ENCODE data around the gene KLF11.

KLF11 gene

DNA sequence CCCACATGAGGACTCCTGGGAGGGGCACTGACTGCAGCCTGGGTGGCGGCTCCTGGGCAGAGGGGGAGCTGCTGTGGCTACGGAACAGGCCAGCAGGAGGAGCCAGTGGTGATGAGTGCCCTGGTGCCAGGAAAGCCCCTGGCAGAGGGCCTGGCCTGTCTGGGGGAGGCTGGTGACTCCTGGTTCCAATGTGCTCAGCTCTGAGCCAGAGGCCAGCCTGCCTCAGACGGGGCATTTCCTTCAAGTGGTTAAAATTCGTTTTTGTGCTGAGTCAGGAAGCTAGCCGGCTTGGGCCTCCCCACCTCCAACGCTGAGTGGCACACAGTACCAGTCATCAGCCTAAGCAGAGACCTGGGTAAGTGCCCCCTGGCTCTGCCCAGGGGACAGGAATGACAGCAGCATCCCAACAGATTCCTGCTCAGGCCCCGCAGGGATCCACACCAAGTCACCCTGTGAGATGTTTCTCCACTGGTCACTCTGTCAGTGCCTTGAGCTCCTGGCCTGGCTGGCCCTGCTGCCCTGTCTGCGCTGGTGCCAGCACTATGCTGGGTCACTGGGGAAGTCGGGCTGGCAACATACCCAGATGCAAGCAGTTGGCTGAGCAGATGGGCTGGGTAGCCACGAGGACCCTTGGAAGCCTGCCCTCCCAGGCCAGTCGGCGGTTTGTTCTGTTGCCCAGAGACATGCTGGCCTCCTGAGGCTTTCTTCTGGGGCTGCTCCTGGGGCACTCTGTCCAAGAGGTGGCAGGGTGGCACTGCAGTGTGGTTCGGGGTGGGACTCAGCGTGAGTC lies 7.1 kb upstream of the KLF11 start:
- H3K36me3 ChIP-seq (ENCODE audit: insufficient read depth, low read length), result no peaks in the 10 kb centered on the region; the same call in 1 of the 2 replicates
- H3K9ac ChIP-seq (ENCODE audit: low read depth, low read length), result no peak overlapping the region
- H3K4me1 ChIP-seq (ENCODE audit: insufficient read depth, low read length), result no peaks in the 10 kb centered on the region
- no peaks in the 10 kb centered on the region for H3K9me3 ChIP-seq (ENCODE audit: control insufficient read depth, insufficient read depth, low read length)

DNA sequence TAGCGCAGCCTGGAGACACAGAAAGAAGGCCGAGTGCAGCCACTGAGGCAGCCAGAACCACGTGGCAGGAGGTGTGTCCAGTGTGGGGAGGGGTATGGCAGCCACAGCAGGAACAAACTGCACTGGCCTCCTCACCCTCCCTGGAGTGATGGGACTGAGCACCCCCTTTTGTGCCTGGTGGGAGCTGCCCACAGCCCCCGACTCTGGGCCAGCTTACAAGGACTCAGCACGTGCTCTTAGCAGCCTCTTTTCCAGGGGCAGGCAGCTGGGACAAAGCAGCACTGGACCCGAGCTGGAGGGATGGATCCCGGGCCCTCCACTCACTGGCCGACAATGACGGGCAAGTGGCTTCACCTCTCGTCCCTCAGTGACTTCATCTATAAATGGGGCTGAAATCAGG lies 5.2 kb upstream of the KLF11 start:
- Histone ChIP-seq H3K9ac (ENCODE audit: low read depth, low read length) (no peak overlapping the region), H3K36me3 (ENCODE audit: insufficient read depth, low read length) (no peaks in the 10 kb centered on the region; the same call in 1 of the 2 replicates), H3K9me3 (ENCODE audit: control insufficient read depth, insufficient read depth, low read length) (no peaks in the 10 kb centered on the region), H3K4me1 (ENCODE audit: insufficient read depth, low read length) (no peaks in the 10 kb centered on the region)

DNA sequence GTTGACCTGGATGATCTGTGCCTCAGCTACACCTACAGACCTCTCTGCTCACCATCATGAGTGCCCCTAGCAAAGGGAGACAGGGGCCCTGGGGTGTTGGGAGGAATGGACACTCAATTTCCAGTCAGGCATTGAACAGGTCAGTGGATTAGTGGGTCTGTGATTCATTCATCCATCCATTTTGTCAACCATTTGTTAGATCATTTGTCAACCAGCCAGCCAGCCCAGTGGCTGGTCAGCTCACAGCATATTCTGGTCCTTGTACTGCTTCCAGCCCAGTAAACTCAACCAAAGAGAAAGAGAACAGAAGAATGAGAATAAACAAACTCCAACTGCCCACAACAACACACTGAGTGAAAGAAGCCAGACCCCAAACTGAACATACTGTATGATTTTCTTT lies 4.6 kb upstream of the KLF11 start:
- H3K36me3 ChIP-seq (ENCODE audit: insufficient read depth, low read length), result no peaks in the 10 kb centered on the region; the same call in 1 of the 2 replicates
- no peak overlapping the region for H3K9ac ChIP-seq (ENCODE audit: low read depth, low read length)
- H3K9me3 ChIP-seq (ENCODE audit: control insufficient read depth, insufficient read depth, low read length), result no peaks in the 10 kb centered on the region
- no peaks in the 10 kb centered on the region for H3K4me1 ChIP-seq (ENCODE audit: insufficient read depth, low read length)

DNA sequence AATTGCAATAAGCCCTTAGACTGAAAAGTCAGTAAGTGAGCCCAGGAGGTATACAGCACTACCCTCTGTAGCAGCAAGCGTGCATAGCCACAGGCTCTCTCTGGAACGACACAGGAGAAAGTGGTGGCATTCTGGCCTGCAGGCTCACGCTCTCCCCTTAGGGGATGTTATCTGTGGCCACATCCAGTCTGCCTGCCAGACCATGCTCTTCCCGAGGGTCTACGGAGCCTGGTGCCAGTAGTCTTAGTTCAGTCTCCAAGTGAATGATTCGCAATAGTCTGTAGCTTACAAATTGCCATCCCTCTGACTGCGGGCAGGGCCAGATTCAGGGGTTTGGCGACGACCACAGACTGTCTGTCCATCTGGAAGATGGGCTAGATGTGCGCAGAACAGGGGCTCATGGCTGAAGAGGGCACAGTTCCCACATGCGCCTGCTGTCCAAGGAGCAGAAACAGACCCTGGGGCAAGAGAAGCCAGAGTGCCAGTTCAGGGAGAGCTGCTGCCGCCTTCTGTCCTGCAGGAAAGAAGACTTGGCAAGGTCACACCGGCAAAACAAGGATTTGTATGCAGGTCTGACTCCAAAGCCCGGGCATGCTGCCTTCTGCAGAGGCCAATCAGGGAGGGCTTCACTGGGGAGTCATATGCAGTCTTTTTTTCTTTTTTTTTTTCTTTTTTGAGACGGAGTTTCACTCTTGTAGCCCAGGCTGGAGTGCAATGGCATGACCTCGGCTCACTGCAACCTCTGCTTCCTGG lies 3.5 kb upstream of the KLF11 start:
- H3K36me3 ChIP-seq (ENCODE audit: insufficient read depth, low read length), result no peaks in the 10 kb centered on the region; the same call in 1 of the 2 replicates
- H3K4me1 ChIP-seq (ENCODE audit: insufficient read depth, low read length), result no peaks in the 10 kb centered on the region
- H3K9me3 ChIP-seq (ENCODE audit: control insufficient read depth, insufficient read depth, low read length), result no peaks in the 10 kb centered on the region
- H3K9ac ChIP-seq (ENCODE audit: low read depth, low read length), result no peak overlapping the region

DNA sequence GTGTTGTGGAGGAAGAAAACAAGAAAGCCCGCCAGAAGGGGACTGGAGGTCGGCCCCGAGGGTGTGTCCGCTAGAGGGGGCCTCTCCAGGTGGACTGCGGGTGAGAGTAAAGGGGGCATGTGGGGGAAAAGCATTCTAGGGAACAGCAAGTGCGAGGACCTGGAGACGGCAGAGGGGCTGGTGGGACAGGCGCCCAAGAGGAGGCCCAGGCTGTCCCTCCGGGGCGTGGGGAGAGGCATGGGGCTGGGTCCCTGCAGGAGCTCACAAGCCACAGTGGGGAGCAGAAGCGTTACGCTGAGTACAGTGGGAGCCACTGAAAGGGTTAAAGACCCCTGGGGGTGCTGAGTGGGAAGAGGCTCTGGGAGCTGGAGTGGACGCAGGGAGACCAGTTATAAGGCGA lies 1.6 kb upstream of the KLF11 start:
- Histone ChIP-seq H3K36me3 (ENCODE audit: insufficient read depth, low read length) (no peaks in the 10 kb centered on the region; the same call in 1 of the 2 replicates), H3K9ac (ENCODE audit: low read depth, low read length) (no peak overlapping the region; the same call in none of the 2 replicates), H3K9me3 (ENCODE audit: control insufficient read depth, insufficient read depth, low read length) (no peaks in the 10 kb centered on the region), H3K4me1 (ENCODE audit: insufficient read depth, low read length) (no peaks in the 10 kb centered on the region)

DNA sequence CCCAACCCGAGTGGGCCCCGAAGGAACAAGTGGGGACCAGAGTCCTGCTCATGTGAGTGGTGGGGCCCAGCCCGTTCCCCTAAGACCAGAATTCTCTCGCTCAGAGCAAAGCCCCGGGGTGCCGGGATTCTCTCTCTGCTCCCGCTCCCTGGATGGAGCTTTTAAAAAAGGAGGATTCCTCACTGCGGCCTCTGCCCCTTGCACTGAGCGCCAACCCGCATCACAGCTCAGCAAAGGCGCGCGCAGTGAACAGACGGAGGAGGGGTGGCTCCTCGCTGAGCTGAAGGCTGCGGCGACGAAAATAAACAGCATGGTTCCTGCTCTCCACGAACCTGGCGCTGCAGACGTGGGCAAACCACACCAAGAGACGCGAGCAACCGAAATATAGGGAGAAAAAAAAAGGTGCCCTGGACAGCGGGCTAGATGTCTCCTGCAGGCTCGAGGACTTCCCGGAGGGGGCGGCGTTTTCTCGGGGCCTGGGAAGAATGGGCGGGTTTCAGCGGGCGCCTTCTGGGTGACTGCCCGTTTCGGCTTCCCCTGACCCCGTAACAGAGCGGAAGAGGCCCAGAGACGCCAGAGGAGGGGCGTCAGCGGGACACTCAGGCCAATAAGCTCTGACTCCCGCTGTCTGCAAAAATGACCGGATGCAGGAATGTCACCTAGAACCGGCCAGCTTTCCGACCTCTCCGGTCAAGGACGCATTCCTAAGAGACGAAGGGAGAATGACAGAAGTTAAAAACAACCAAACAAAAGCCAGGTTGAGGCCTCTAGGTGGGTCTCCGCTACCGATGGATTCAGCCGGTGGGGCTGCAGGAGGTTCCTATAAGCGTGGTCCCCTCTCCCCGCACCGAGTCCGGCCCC lies 819 bp upstream of the KLF11 start:
- no peaks in the 10 kb centered on the region for H3K36me3 ChIP-seq (ENCODE audit: insufficient read depth, low read length)
- peak overlapping the region; percentile 67 for H3K9ac ChIP-seq (ENCODE audit: low read depth, low read length)
- no peaks in the 10 kb centered on the region for H3K9me3 ChIP-seq (ENCODE audit: control insufficient read depth, insufficient read depth, low read length)
- H3K4me1 ChIP-seq (ENCODE audit: insufficient read depth, low read length), result no peaks in the 10 kb centered on the region

DNA sequence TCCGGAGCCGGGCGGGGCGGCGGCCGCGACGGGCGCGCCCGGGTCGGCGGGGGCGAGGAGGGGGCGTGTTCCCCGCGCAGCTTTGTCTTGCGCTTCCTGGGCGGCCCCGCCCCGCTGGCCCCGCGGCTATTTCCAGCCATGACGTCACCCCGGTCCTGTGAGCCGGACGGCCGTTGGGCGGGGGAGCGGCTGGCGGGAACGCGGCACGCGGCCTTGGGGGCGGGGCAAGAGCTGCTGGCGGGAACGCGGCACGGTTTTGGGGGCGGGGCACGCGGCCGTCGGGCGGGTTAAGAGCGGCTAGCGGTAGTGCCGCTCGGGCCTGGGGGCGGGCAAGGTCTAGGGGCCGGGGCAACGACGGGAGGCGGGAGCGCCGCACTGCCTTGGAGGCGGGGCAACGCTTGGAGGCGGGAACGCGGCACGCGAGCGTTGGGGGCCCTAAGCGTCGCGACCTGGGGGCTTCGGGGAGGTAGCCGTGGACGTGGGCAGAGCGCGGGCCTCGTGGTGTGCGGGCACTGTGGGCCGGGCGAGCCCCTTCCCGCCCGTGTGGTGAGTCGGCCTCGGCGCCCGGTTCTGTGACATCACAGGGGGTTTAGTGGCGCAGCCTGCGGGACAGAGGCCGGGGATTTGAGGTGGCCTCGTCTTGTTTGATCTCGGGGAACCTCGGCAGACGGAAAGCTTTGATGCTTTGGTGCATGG lies 704 bp downstream of the KLF11 start:
- H3K4me1 ChIP-seq (ENCODE audit: insufficient read depth, low read length), result no peaks in the 10 kb centered on the region
- H3K9ac ChIP-seq (ENCODE audit: low read depth, low read length), result peak overlapping the region; percentile 38; the same call in 1 of the 2 replicates
- no peaks in the 10 kb centered on the region for H3K36me3 ChIP-seq (ENCODE audit: insufficient read depth, low read length)
- no peaks in the 10 kb centered on the region for H3K9me3 ChIP-seq (ENCODE audit: control insufficient read depth, insufficient read depth, low read length)

DNA sequence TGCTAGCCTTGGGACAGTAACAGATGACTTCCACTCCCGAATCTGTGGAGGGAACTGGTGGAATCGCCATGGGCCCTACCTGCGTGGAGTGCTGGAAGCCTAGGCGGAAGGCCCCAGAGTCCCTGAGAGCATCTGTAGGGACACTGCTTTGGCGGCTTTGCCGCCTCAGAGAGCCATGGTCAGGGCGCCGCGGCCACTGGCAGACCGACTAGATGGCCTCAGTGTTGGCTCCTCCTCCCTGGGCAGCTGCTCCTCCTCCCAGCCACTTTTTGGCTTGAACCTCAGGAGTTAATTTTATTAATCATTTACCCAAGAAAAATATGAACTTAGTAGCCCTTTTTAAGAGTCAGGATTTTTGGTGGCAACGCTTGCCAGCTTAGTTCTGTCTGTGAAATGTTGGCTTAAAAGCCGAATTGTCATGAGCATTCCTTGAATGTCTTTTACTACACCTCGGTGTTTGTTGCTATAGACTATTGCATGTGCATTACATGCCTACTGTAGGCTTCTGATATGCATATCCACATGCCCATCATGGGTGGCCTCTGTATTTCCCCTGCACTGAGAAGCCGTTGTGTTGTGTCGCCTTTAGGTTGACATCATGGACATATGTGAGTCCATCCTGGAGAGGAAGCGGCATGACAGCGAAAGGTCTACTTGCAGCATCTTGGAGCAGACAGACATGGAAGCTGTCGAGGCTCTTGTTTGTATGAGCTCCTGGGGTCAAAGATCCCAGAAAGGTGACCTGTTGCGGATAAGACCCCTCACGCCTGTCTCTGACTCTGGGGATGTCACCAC lies 2.4 kb downstream of the KLF11 start:
- Histone ChIP-seq H3K4me1 (ENCODE audit: insufficient read depth, low read length) (no peaks in the 10 kb centered on the region), H3K9ac (ENCODE audit: low read depth, low read length) (no peak overlapping the region), H3K36me3 (ENCODE audit: insufficient read depth, low read length) (no peaks in the 10 kb centered on the region), H3K9me3 (ENCODE audit: control insufficient read depth, insufficient read depth, low read length) (no peaks in the 10 kb centered on the region)

DNA sequence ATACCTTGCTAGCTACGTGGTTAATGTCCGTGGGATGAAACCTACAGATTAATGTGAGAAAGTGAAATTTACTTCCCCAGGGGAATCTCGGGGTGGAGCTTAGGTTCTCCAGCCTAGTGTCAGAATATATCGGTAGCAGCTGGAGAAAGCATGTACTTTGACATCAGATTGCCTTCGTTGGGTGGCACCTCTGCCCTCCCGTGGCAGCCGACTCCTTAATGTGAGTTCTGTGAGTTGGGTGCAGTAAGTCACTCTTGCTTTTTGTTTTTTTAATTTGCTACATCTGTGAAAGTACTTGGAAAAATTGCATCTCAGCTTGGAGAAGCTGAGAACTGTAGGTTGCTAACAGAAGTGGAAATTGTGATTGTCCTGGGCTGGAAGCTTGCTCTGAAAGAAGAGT lies 3.6 kb downstream of the KLF11 start:
- H3K36me3 ChIP-seq (ENCODE audit: insufficient read depth, low read length), result no peaks in the 10 kb centered on the region
- H3K9me3 ChIP-seq (ENCODE audit: control insufficient read depth, insufficient read depth, low read length), result no peaks in the 10 kb centered on the region
- H3K9ac ChIP-seq (ENCODE audit: low read depth, low read length), result no peak overlapping the region
- no peaks in the 10 kb centered on the region for H3K4me1 ChIP-seq (ENCODE audit: insufficient read depth, low read length)

DNA sequence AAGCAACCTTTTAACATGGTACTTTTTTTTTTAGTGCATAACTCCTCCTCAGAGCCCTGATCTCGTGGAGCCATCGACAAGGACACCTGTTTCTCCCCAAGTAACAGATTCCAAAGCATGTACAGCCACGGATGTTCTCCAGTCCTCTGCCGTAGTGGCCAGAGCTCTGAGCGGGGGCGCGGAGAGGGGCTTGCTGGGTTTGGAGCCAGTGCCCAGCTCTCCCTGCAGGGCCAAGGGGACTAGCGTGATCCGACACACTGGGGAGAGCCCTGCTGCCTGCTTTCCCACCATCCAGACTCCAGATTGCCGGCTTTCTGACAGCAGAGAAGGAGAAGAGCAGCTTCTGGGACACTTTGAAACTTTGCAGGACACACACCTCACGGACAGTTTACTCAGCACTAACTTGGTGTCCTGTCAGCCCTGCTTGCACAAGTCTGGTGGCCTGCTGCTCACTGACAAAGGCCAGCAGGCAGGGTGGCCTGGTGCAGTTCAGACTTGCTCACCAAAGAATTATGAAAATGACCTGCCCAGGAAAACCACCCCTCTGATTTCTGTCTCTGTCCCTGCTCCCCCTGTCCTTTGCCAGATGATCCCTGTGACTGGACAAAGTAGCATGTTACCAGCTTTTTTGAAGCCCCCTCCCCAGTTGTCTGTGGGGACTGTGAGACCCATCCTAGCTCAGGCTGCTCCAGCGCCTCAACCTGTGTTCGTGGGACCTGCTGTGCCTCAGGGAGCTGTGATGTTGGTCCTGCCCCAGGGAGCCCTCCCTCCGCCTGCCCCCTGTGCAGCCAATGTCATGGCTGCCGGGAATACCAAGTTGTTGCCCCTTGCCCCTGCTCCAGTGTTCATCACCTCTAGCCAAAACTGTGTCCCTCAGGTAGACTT lies 4.5 kb downstream of the KLF11 start:
- H3K9me3 ChIP-seq (ENCODE audit: control insufficient read depth, insufficient read depth, low read length), result no peaks in the 10 kb centered on the region
- H3K9ac ChIP-seq (ENCODE audit: low read depth, low read length), result no peak overlapping the region
- H3K4me1 ChIP-seq (ENCODE audit: insufficient read depth, low read length), result no peaks in the 10 kb centered on the region
- H3K36me3 ChIP-seq (ENCODE audit: insufficient read depth, low read length), result no peaks in the 10 kb centered on the region

DNA sequence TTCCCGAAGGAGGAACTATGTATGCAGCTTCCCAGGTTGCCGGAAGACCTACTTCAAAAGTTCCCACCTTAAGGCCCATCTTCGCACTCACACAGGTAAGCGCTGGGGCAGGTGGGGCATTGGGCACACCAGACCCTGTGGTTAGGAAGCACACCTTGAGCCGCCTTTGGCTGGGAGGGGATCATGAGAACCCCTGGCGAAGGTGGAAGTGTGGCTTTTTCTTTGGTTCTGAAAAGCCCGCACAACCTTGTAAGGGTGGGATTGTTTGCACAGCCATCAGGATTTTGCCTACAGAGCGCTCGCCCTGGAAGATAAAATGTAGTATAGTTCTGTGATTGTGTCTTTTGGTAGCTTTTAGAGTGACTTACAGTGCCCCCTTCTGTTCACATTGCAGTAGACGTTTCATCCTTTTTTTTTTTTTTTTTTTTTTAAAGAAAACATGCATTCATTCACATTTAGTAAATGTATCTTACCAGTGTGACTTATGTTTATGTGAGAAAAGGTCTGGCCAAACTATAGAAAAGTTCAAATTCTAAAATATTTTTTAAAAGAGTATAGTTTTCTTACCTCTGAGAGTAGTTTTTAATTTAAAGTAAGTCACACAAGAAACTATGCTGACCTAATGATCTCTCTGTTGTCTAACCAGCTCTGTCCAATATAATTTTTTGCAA lies 5.3 kb downstream of the KLF11 start:
- H3K9ac ChIP-seq (ENCODE audit: low read depth, low read length), result no peak overlapping the region
- no peaks in the 10 kb centered on the region for H3K9me3 ChIP-seq (ENCODE audit: control insufficient read depth, insufficient read depth, low read length)
- no peaks in the 10 kb centered on the region for H3K4me1 ChIP-seq (ENCODE audit: insufficient read depth, low read length)
- 0 out of 2 replicates have a peak, but pooled peaks cover under 1% of the 10 kb centered on the region for H3K36me3 ChIP-seq (ENCODE audit: insufficient read depth, low read length)

DNA sequence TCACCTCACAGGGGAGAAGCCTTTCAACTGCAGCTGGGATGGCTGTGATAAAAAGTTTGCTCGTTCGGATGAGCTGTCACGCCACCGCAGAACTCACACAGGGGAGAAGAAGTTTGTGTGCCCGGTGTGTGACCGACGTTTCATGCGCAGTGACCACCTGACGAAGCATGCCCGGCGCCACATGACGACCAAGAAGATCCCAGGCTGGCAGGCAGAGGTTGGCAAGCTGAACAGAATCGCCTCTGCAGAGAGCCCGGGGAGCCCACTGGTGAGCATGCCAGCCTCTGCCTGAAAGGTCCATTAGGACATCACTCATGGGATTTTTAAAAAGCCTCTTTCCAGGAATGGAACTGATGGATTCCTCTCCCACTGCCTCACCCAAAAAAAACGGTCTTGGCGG lies 8.9 kb downstream of the KLF11 start:
- no peak overlapping the region for H3K9ac ChIP-seq (ENCODE audit: low read depth, low read length)
- H3K4me1 ChIP-seq (ENCODE audit: insufficient read depth, low read length), result 0 out of 2 replicates have a peak, but pooled peaks cover 6% of the 10 kb centered on the region
- H3K9me3 ChIP-seq (ENCODE audit: control insufficient read depth, insufficient read depth, low read length), result no peaks in the 10 kb centered on the region
- H3K36me3 ChIP-seq (ENCODE audit: insufficient read depth, low read length), result 0 out of 2 replicates have a peak, but pooled peaks cover 5% of the 10 kb centered on the region

All from ES-I3 (cell line).